Measurements from ENCODE around the gene PSMC3.

PSMC3 gene

GRCh38 chr11:47413351-47413750 is 12.9 kb downstream of the PSMC3 start:
- DNase-seq (ENCODE audit: low read depth), result no peak

GRCh38 chr11:47411884-47412746 is 14.1 kb downstream of the PSMC3 start:
- peak; percentile 43 for DNase-seq (ENCODE audit: low read depth)

- DNase-seq (ENCODE audit: low read depth), result no peak
These were observed 15.6 kb downstream of the PSMC3 start for GRCh38 chr11:47410370-47411264.

- DNase-seq (ENCODE audit: low read depth), result no peak
These were observed 16.5 kb downstream of the PSMC3 start for GRCh38 chr11:47409440-47410369.

- no peak for DNase-seq (ENCODE audit: low read depth)
These were observed 17.4 kb downstream of the PSMC3 start for GRCh38 chr11:47408598-47409439.

- peak; percentile 87 for DNase-seq (ENCODE audit: low read depth)
These were observed 18.3 kb downstream of the PSMC3 start, which contains the start of gene SLC39A13 for GRCh38 chr11:47407746-47408590. Gene SLC39A13, plus strand, starts transcription at chr11:47408590. Its CDS starts 1,505 bp downstream, at chr11:47410095.

GRCh38 chr11:47406896-47407745 is 19.1 kb downstream of the PSMC3 start:
- no peak for DNase-seq (ENCODE audit: low read depth)

GRCh38 chr11:47403571-47403970 is 22.7 kb downstream of the PSMC3 start:
- no peak for DNase-seq (ENCODE audit: low read depth)

GRCh38 chr11:47403135-47403534 is 23.1 kb downstream of the PSMC3 start:
- no peak for DNase-seq (ENCODE audit: low read depth)

- DNase-seq (ENCODE audit: low read depth), result no peak
These were observed 25.4 kb downstream of the PSMC3 start for GRCh38 chr11:47400768-47401279.

GRCh38 chr11:47399860-47400767 is 26.1 kb downstream of the PSMC3 start:
- DNase-seq (ENCODE audit: low read depth), result no peak

- DNase-seq (ENCODE audit: low read depth), result no peak
These were observed 27.7 kb downstream of the PSMC3 start for GRCh38 chr11:47398551-47398950.

GRCh38 chr11:47398011-47398410 is 28.2 kb downstream of the PSMC3 start:
- no peak for DNase-seq (ENCODE audit: low read depth)

- DNase-seq (ENCODE audit: low read depth), result no peak
These were observed 30.3 kb downstream of the PSMC3 start for GRCh38 chr11:47396049-47396320.

GRCh38 chr11:47395223-47396048 is 30.8 kb downstream of the PSMC3 start:
- no peak for DNase-seq (ENCODE audit: low read depth)

GRCh38 chr11:47394322-47395222 is 31.7 kb downstream of the PSMC3 start:
- peak; percentile 33 for DNase-seq (ENCODE audit: low read depth)
